Testis (tissue), 3 donors: ENCODE data around the gene AAMDC. TPM values are rescaled to one million over a fixed set of nuclear protein-coding genes. Genes with fewer than 3 reads are reported as not detected.

Experiments used
- DNase-seq: peaks from one replicate; pipeline ENCODE4 v3.0.0-alpha.2; 2019
- H3K27ac ChIP-seq, 2 donors: fragments of 200-600 bp; sonication (generic); one replicate each; pipeline ENCODE4 v1.5.1; 2019
- H3K27me3 ChIP-seq: fragments of 200-600 bp; sonication (generic); one replicate; pipeline ENCODE4 v1.5.1; 2019
- H3K36me3 ChIP-seq: fragments of 200-600 bp; sonication (generic); one replicate; pipeline ENCODE4 v1.5.1; 2017; ENCODE audit warnings: low read depth; ENCODE audit errors: missing control alignments
- H3K4me1 ChIP-seq: fragments of 200-600 bp; sonication (generic); one replicate; pipeline ENCODE4 v1.5.1; 2019
- H3K4me3 ChIP-seq, 2 donors: fragments of 200-600 bp; sonication (generic); one replicate each; pipeline ENCODE4 v1.5.1; 2017 to 2019
- H3K9me3 ChIP-seq: fragments of 200-600 bp; sonication (generic); one replicate; pipeline ENCODE4 v1.5.1; 2017
- CTCF ChIP-seq, 3 experiments: fragments of 450-650 bp in 2 of 3; fragments of 200-600 bp in 1 of 3; sonication (generic) in 1 of 3; IDR thresholded peaks; one replicate each; pipeline ENCODE4 v1.5.1; 2016 to 2019; ENCODE audit warnings: antibody characterized with exemption in 3 of 3, mild to moderate bottlenecking in 2 of 3, moderate library complexity in 1 of 3
- POLR2A ChIP-seq: fragments of 450-650 bp; IDR thresholded peaks from one replicate; pipeline ENCODE4 v1.6.1; 2017; ENCODE audit warnings: antibody characterized with exemption, mild to moderate bottlenecking, moderate library complexity
- WGBS, 2 donors: methylation state at CpG; one replicate each; pipeline ENCODE4 v1.1.5; 2018; 5-methylcytosine and 5-hydroxymethylcytosine counted together
- intact Hi-C: fragments of 100-400 bp; cut with DNase I; formaldehyde crosslinking; loops from one replicate; pipeline ENCODE4 v1.15.1; 2023; ENCODE audit warnings: low total_unique reads
- polyA plus RNA-seq: library from polyadenylated mRNA; stranded (reverse); fragments of 350-450 nt; fragmentation: Illumina TruSeq; extraction: RNeasy Lipid Tissue Mini Kit (QIAGEN cat#74804); gene quantifications from one replicate; pipeline ENCODE4 v1.2.3, GENCODE V29; 2014; ENCODE audit warnings: low read depth, low replicate concordance; ENCODE audit not compliant: insufficient read depth
- total RNA-seq, 2 donors: library from RNA; depleted of rRNA; stranded (reverse); fragments of >200 nt; gene quantifications; one replicate each; pipeline ENCODE4 v1.2.3, GENCODE V29; 2016

Gene AAMDC
- total and polyA plus RNA-seq, 3 donors from 2014 or later = 20.2 to 56.6 (median 22.0) TPM

- H3K27ac ChIP-seq = no peak overlapping the region
- H3K36me3 ChIP-seq = no peaks in the 10 kb centered on the region
- no peaks in the 10 kb centered on the region for H3K9me3 ChIP-seq
- no peaks in the 10 kb centered on the region for H3K27me3 ChIP-seq
- WGBS, 2 donors = 84 to 90% methylated on average over 3 of the region's 3 CpGs
- intact Hi-C loops = no loop called here
- no peak for TF ChIP-seq CTCF (IDR thresholded peaks at IDR 0.05)
- no peak for TF ChIP-seq POLR2A
- H3K4me1 ChIP-seq = no peaks in the 10 kb centered on the region
- no peak overlapping the region for H3K4me3 ChIP-seq
- no peak for DNase-seq
Observed at GRCh38 chr11:77801477-77801876, 19.5 kb upstream of the AAMDC start.

GRCh38 chr11:77806415-77806814, 14.5 kb upstream of the AAMDC start:
- TF ChIP-seq POLR2A = no peak
- no peak for TF ChIP-seq CTCF (IDR thresholded peaks at IDR 0.05)
- Histone ChIP-seq H3K4me1 (no peaks in the 10 kb centered on the region), H3K27me3 (no peaks in the 10 kb centered on the region), H3K27ac (no peak overlapping the region), H3K9me3 (no peaks in the 10 kb centered on the region), H3K4me3 (no peak overlapping the region), H3K36me3 (no peaks in the 10 kb centered on the region)
- no peak for DNase-seq
- intact Hi-C loops = no loop called here

- no peak overlapping the region for H3K4me3 ChIP-seq
- no peaks in the 10 kb centered on the region for H3K4me1 ChIP-seq
- DNase-seq = no peak
- 93 to 95% methylated on average over 2 of the region's 2 CpGs for WGBS, 2 donors
- no peaks in the 10 kb centered on the region for H3K27me3 ChIP-seq
- no peak for TF ChIP-seq CTCF (IDR thresholded peaks at IDR 0.05)
- TF ChIP-seq POLR2A = no peak
- no peaks in the 10 kb centered on the region for H3K9me3 ChIP-seq
- H3K36me3 ChIP-seq = no peaks in the 10 kb centered on the region
- H3K27ac ChIP-seq = no peak overlapping the region
- intact Hi-C loops = no loop called here
Observed at GRCh38 chr11:77806993-77807392, 14.0 kb upstream of the AAMDC start.

GRCh38 chr11:77813256-77813655, 7.7 kb upstream of the AAMDC start:
- no peak overlapping the region for H3K27ac ChIP-seq
- DNase-seq = no peak
- H3K4me3 ChIP-seq = no peak overlapping the region
- TF ChIP-seq CTCF (IDR thresholded peaks at IDR 0.05) (no peak), POLR2A (no peak)
- whole genome bisulfite sequencing, 2 donors = 94 to 96% methylated on average over 9 of the region's 9 CpGs
- no peaks in the 10 kb centered on the region for H3K36me3 ChIP-seq
- peaks cover 6% of the 10 kb centered on the region for H3K4me1 ChIP-seq
- H3K9me3 ChIP-seq = no peaks in the 10 kb centered on the region
- no peaks in the 10 kb centered on the region for H3K27me3 ChIP-seq
- intact Hi-C loops = no loop called here

GRCh38 chr11:77814848-77815247, 6.1 kb upstream of the AAMDC start:
- intact Hi-C loops = no loop called here
- H3K4me1 ChIP-seq = peaks cover 13% of the 10 kb centered on the region
- WGBS, 2 donors = 88 to 94% methylated on average over 3 of the region's 3 CpGs
- H3K4me3 ChIP-seq = no peak overlapping the region
- no peaks in the 10 kb centered on the region for H3K36me3 ChIP-seq
- no peaks in the 10 kb centered on the region for H3K9me3 ChIP-seq
- no peak overlapping the region for H3K27ac ChIP-seq
- TF ChIP-seq CTCF (IDR thresholded peaks at IDR 0.05) (no peak), POLR2A (no peak)
- no peak for DNase-seq
- H3K27me3 ChIP-seq = no peaks in the 10 kb centered on the region
